OCI-LY3 (cell line): ENCODE results near the gene ATP4B.

Experiments used
- CTCF ChIP-seq: fragments of 200-600, 300-600 bp; sonication (generic); IDR thresholded peaks from 2 replicates; pipeline ENCODE4 v1.5.1; 2014; ENCODE audit warnings: antibody characterized with exemption, low read length, low read depth
- EZH2phosphoT487 ChIP-seq: fragments of 200-600 bp; shearing (Covaris generic); IDR thresholded peaks from 2 replicates; pipeline ENCODE4 v1.6.1; 2018; ENCODE audit warnings: antibody characterized with exemption, mixed run types, low read depth

GRCh38 chr13:113611996-113612395, 46.0 kb downstream of the ATP4B start:
- no peak for TF ChIP-seq CTCF
- no peak for TF ChIP-seq EZH2phosphoT487
